HK-2 (cell line): ENCODE results near the gene AP3S2.
"Not testable (repeated sequence)": the region's sequence is repeated elsewhere in the genome, so short reads cannot be mapped to it uniquely, and the experiment has no call there.

ENCODE experiments used
- DNase-seq: peaks from one replicate; pipeline ENCODE4 v3.0.0-alpha.2; 2018; ENCODE audit not compliant: unreplicated experiment

Gene AP3S2

GRCh38 chr15:89834465-89835175 is 59.2 kb downstream of the AP3S2 start:
- not testable (repeated sequence) for DNase-seq

- DNase-seq: no peak
Measured at GRCh38 chr15:89833966-89834365, 59.8 kb downstream of the AP3S2 start.

- DNase-seq: no peak
Measured at GRCh38 chr15:89830639-89831038, 63.2 kb downstream of the AP3S2 start.

- no peak for DNase-seq
Measured at GRCh38 chr15:89829616-89830440, 64.0 kb downstream of the AP3S2 start.

GRCh38 chr15:89829161-89829560 is 64.6 kb downstream of the AP3S2 start:
- no peak for DNase-seq

GRCh38 chr15:89828281-89829145 is 65.3 kb downstream of the AP3S2 start:
- peak; percentile 34 for DNase-seq

- DNase-seq: no peak
Measured at GRCh38 chr15:89827829-89828228, 66.0 kb downstream of the AP3S2 start.

GRCh38 chr15:89826671-89827655 is 66.8 kb downstream of the AP3S2 start:
- no peak for DNase-seq

- DNase-seq: no peak
Measured at GRCh38 chr15:89825271-89825940, 68.4 kb downstream of the AP3S2 start.

- DNase-seq: no peak
Measured at GRCh38 chr15:89824607-89824867, 69.3 kb downstream of the AP3S2 start.

GRCh38 chr15:89823836-89824606 is 69.8 kb downstream of the AP3S2 start:
- no peak for DNase-seq

GRCh38 chr15:89822951-89823711 is 70.7 kb downstream of the AP3S2 start:
- no peak for DNase-seq

- no peak for DNase-seq
Measured at GRCh38 chr15:89822611-89822950, 71.2 kb downstream of the AP3S2 start.

GRCh38 chr15:89822026-89822425 is 71.8 kb downstream of the AP3S2 start:
- no peak for DNase-seq

GRCh38 chr15:89820666-89821611 is 72.9 kb downstream of the AP3S2 start:
- DNase-seq: no peak

GRCh38 chr15:89818287-89818686 is 75.5 kb downstream of the AP3S2 start:
- DNase-seq: no peak

GRCh38 chr15:89817701-89818280 is 76.0 kb downstream of the AP3S2 start:
- no peak for DNase-seq

GRCh38 chr15:89815769-89816168 is 78.0 kb downstream of the AP3S2 start:
- no peak for DNase-seq
